Measurements from ENCODE around the gene PARD3B. TPM values are rescaled to one million over a fixed set of nuclear protein-coding genes. Genes with fewer than 3 reads are reported as not detected.

The PARD3B gene
- total and polyA plus RNA-seq, 12 donors: 0.46 to 12.4 (median 8.3) TPM

- Histone ChIP-seq H3K9me3 (peaks cover 0 to 3% (median 0%) of the 10 kb centered on the region in 11 donors), H3K27ac (no peak overlapping the region), H3K4me1 (peaks cover 0 to 12% (median 0%) of the 10 kb centered on the region in 9 donors), H3K27me3 (no peaks in the 10 kb centered on the region), H3K36me3 (no peaks in the 10 kb centered on the region), H3K4me3 (no peak overlapping the region)
- TF ChIP-seq CTCF (IDR thresholded peaks at IDR 0.05): no peak
- ATAC-seq (peak in 4 of 8 donors; percentile 23 to 71 (median 50)), DNase-seq (peak; percentile 17 to 31)
- 32 to 42% methylated on average over 1 of the region's 1 CpG for WGBS, 2 donors
- intact Hi-C loops (cut with DNase I): no loop called here
These were observed 824.5 kb downstream of the PARD3B start for GRCh38 chr2:205369813-205370212.

- H3K9me3 ChIP-seq: peaks cover 0 to 3% (median 0%) of the 10 kb centered on the region in 11 donors
- intact Hi-C loops (cut with DNase I): no loop called here
- ATAC-seq (no peak), DNase-seq (no peak)
- WGBS, 2 donors: 92 to 93% methylated on average over 2 of the region's 2 CpGs
- H3K27ac ChIP-seq: no peak overlapping the region
- TF ChIP-seq CTCF (IDR thresholded peaks at IDR 0.05): no peak
- no peaks in the 10 kb centered on the region for H3K27me3 ChIP-seq
- no peak overlapping the region for H3K4me3 ChIP-seq
- peaks cover 0 to 12% (median 0%) of the 10 kb centered on the region in 9 donors for H3K4me1 ChIP-seq
- H3K36me3 ChIP-seq: no peaks in the 10 kb centered on the region
These were observed 825.5 kb downstream of the PARD3B start for GRCh38 chr2:205370726-205371125.

- Histone ChIP-seq H3K27ac (no peak overlapping the region), H3K27me3 (no peaks in the 10 kb centered on the region), H3K4me3 (no peak overlapping the region), H3K4me1 (peaks cover 0 to 9% (median 0%) of the 10 kb centered on the region in 9 donors), H3K9me3 (peaks cover 0 to 3% (median 0%) of the 10 kb centered on the region in 11 donors), H3K36me3 (no peaks in the 10 kb centered on the region)
- intact Hi-C loops (cut with DNase I): no loop called here
- no peak for DNase-seq
- TF ChIP-seq CTCF (IDR thresholded peaks at IDR 0.05): no peak
- ATAC-seq: no peak
These were observed 826.9 kb downstream of the PARD3B start for GRCh38 chr2:205372141-205372540.

- H3K4me3 ChIP-seq: no peak overlapping the region
- no peaks in the 10 kb centered on the region for H3K4me1 ChIP-seq
- H3K36me3 ChIP-seq: no peaks in the 10 kb centered on the region
- H3K9me3 ChIP-seq: peaks cover 0 to 3% (median 0%) of the 10 kb centered on the region in 11 donors
- ATAC-seq: peak in 4 of 8 donors; percentile 20 to 59 (median 31)
- no peak for DNase-seq
- WGBS, 2 donors: 78 to 84% methylated on average over 9 of the region's 9 CpGs
- intact Hi-C loops (cut with DNase I): no loop called here
- no peak for TF ChIP-seq CTCF (IDR thresholded peaks at IDR 0.05)
- H3K27ac ChIP-seq: no peak overlapping the region
- H3K27me3 ChIP-seq: no peaks in the 10 kb centered on the region
These were observed 830.5 kb downstream of the PARD3B start for GRCh38 chr2:205375461-205376448.

Data from heart right ventricle (tissue), 16 donors.